Thoracic aorta (tissue), 2 donors: ENCODE measurements around the gene PCDHGA1. TPM values are rescaled to one million over a fixed set of nuclear protein-coding genes. Genes with fewer than 3 reads are reported as not detected.
"Not testable (repeated sequence)": the region's sequence is repeated elsewhere in the genome, so short reads cannot be mapped to it uniquely, and the experiment has no call there.

Experiments used
- ATAC-seq: fragments of 150-250 bp; one replicate; pipeline ENCODE4 v1.8.0; 2017; ENCODE audit warnings: low read depth; ENCODE audit not compliant: insufficient number of reproducible peaks, low FRiP score
- DNase-seq: peaks from one replicate; pipeline ENCODE4 v3.0.0-alpha.2; 2020; ENCODE audit warnings: low spot score
- H3K27ac ChIP-seq, 2 donors: fragments of 200-600 bp; sonication (generic); 1 replicate in 1 of 2; 2 replicates in 1 of 2; pipeline ENCODE4 v1.5.1; 2016; ENCODE audit warnings: mild to moderate bottlenecking in 2 of 2, moderate library complexity in 2 of 2
- H3K27me3 ChIP-seq: fragments of 200-600 bp; sonication (generic); replicated peaks from 2 replicates; pipeline ENCODE4 v1.6.0; 2016; ENCODE audit warnings: mild to moderate bottlenecking; ENCODE audit not compliant: insufficient read depth
- H3K36me3 ChIP-seq: fragments of 200-600 bp; sonication (generic); one replicate; pipeline ENCODE4 v1.5.1; 2016
- H3K4me1 ChIP-seq, 2 donors: fragments of 200-600 bp; sonication (generic); 1 replicate in 1 of 2; 2 replicates in 1 of 2; pipeline versions ENCODE4 v1.5.1 to v1.6.0; 2016; ENCODE audit warnings: low read depth in 2 of 2, mild to moderate bottlenecking in 1 of 2; ENCODE audit not compliant: control insufficient read depth in 1 of 2
- H3K4me3 ChIP-seq: fragments of 200-600 bp; sonication (generic); 2 replicates; pipeline ENCODE4 v1.5.1; 2016; ENCODE audit warnings: mild to moderate bottlenecking
- H3K9me3 ChIP-seq: fragments of 200-600 bp; sonication (generic); 2 replicates; pipeline ENCODE4 v1.5.1; 2016
- total RNA-seq, 2 donors: library from RNA; depleted of rRNA; stranded (reverse); fragments of >200 nt; gene quantifications; one replicate each; pipeline versions ENCODE4 v1.1.0 to v1.2.3, GENCODE V29; 2016
- TF ChIP-seq, protein P1 (sequence below): fragments of 200-600 bp; sonication (generic); IDR thresholded peaks from one replicate; pipeline ENCODE4 v1.5.1; 2019; ENCODE audit warnings: antibody characterized with exemption

PCDHGA1 gene
- total RNA-seq, 2 donors from 2014 or later = 0.41 to 2.8 TPM

DNA sequence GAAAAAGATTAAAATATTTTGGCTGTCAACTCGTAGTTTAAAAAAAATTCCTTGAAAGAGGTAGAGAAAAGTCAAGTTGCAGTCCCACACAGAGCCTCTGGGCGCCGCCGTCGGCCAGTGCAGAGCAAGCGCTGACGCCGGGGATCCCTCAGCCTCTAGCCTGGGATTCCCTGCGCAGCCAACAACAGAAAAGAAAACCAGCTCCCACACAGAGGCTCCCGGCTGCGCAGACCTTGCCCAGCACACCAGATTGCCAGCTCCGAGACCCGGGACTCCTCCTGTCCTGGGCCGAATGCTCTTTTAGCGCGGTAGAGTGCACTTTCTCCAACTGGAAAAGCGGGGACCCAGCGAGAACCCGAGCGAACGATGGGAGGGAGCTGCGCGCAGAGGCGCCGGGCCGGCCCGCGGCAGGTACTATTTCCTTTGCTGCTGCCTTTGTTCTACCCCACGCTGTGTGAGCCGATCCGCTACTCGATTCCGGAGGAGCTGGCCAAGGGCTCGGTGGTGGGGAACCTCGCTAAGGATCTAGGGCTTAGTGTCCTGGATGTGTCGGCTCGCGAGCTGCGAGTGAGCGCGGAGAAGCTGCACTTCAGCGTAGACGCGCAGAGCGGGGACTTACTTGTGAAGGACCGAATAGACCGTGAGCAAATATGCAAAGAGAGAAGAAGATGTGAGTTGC lies 87.3 kb downstream of the PCDHGA1 start, which contains the start of gene PCDHGB7:
Gene PCDHGB7, plus strand, starts transcription at position 184 of the 679 bp plus-strand sequence. Its CDS starts 183 bp downstream, at position 367.
- not testable (repeated sequence) for H3K4me1 ChIP-seq, DNase-seq, ATAC-seq, H3K36me3 ChIP-seq, H3K27me3 ChIP-seq, H3K27ac ChIP-seq
- TF ChIP-seq, protein P1, sequence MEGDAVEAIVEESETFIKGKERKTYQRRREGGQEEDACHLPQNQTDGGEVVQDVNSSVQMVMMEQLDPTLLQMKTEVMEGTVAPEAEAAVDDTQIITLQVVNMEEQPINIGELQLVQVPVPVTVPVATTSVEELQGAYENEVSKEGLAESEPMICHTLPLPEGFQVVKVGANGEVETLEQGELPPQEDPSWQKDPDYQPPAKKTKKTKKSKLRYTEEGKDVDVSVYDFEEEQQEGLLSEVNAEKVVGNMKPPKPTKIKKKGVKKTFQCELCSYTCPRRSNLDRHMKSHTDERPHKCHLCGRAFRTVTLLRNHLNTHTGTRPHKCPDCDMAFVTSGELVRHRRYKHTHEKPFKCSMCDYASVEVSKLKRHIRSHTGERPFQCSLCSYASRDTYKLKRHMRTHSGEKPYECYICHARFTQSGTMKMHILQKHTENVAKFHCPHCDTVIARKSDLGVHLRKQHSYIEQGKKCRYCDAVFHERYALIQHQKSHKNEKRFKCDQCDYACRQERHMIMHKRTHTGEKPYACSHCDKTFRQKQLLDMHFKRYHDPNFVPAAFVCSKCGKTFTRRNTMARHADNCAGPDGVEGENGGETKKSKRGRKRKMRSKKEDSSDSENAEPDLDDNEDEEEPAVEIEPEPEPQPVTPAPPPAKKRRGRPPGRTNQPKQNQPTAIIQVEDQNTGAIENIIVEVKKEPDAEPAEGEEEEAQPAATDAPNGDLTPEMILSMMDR = peak; percentile 53
- Histone ChIP-seq H3K9me3 (peaks cover 97% of the 10 kb centered on the region), H3K4me3 (peak within 1 kb of the TSS; percentile 65)

DNA sequence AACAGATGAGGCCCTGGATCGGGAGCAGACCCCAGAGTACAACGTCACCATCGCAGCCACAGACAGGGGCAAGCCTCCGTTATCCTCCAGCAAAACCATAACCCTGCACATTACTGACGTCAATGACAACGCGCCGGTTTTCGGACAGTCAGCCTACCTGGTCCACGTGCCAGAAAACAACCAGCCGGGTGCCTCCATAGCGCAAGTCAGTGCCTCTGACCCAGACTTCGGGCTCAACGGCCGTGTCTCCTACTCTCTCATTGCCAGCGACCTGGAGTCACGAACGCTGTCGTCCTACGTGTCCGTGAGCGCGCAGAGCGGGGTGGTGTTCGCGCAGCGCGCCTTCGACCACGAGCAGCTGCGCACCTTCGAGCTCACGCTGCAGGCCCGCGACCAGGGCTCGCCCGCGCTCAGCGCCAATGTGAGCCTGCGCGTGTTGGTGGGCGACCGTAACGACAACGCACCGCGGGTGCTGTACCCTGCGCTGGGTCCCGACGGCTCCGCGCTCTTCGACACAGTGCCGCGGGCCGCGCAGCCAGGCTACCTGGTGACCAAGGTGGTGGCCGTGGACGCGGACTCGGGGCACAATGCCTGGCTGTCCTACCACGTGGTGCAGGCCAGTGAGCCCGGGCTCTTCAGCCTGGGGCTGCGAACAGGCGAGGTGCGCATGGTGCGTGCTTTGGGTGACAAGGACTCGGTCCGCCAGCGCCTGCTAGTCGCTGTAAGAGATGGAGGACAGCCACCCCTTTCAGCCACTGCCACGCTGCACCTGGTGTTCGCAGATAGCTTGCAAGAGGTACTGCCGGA lies 89.0 kb downstream of the PCDHGA1 start:
- Histone ChIP-seq H3K4me3 (peak overlapping the region; percentile 33), H3K4me1 (no peaks in the 10 kb centered on the region), H3K27me3 (no peaks in the 10 kb centered on the region), H3K9me3 (peaks cover 98% of the 10 kb centered on the region), H3K27ac (no peak overlapping the region), H3K36me3 (no peaks in the 10 kb centered on the region)
- DNase-seq = no peak
- ATAC-seq = no peak
- TF ChIP-seq, protein P1 = no peak

DNA sequence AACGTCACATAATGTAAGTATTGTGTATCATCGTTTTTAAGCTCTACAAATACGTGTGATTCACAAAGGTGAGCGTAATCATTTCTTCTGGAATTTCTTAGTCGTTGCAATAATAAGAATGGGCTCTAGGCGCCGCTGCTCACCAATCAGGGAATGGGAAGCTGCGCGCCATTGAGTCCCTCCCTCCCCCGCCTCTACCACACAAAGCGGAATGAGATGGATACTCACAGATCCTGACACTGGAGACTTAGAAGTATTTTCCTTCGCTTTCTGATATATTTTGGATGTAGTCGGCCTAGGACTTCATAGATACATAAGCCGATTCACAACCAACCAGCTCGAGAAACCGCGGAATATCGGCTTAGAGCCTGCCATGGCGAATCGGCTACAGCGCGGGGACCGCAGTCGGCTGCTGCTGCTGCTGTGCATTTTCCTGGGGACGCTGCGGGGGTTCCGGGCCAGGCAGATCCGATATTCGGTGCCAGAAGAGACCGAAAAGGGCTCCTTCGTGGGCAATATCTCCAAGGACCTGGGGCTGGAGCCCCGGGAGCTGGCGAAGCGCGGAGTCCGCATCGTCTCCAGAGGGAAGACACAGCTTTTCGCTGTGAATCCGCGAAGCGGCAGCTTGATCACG lies 90.7 kb downstream of the PCDHGA1 start, which contains the start of gene PCDHGA11:
Gene PCDHGA11, plus strand, starts transcription at position 197 of the 634 bp plus-strand sequence. Its CDS starts 177 bp downstream, at position 374.
- DNase-seq (no peak), ATAC-seq (no peak)
- no peaks in the 10 kb centered on the region for H3K4me1 ChIP-seq
- TF ChIP-seq, protein P1 = no peak
- no peaks in the 10 kb centered on the region for H3K36me3 ChIP-seq
- no peak within 1 kb of the TSS for H3K27ac ChIP-seq
- H3K9me3 ChIP-seq = peaks cover 99% of the 10 kb centered on the region
- peak within 1 kb of the TSS; percentile 63 for H3K4me3 ChIP-seq
- H3K27me3 ChIP-seq = no peaks in the 10 kb centered on the region

- no peaks in the 10 kb centered on the region for H3K4me1 ChIP-seq
- peaks cover 99% of the 10 kb centered on the region for H3K9me3 ChIP-seq
- ATAC-seq (no peak), DNase-seq (no peak)
- no peaks in the 10 kb centered on the region for H3K36me3 ChIP-seq
- TF ChIP-seq, protein P1 = no peak
- H3K4me3 ChIP-seq = peak overlapping the region; percentile 63
- H3K27me3 ChIP-seq = no peaks in the 10 kb centered on the region
- H3K27ac ChIP-seq = no peak overlapping the region
Observed at GRCh38 chr5:141421489-141421855, 91.2 kb downstream of the PCDHGA1 start.
